Measurements from ENCODE around the gene IYD. TPM values are rescaled to one million over a fixed set of nuclear protein-coding genes. Genes with fewer than 3 reads are reported as not detected.

IYD gene
- total and polyA plus RNA-seq, 9 of the 15 experiments (the other 6 are each of a cell fraction or from before 2014, with no cell fraction given), result not detected

- Histone ChIP-seq H4K20me1 (replicated peaks; ENCODE audit: control insufficient read depth, insufficient read depth, low read length) (peaks cover 4% of the 10 kb centered on the region; the same call in 1 of the 2 replicates), H3K9ac (ENCODE audit: insufficient read depth in 1 of 2, low read depth in 2 of 2, low read length in 2 of 2) (no peak overlapping the region), H3K27ac (ENCODE audit: extremely low read depth, low read depth, low read length) (no peak overlapping the region), H3K36me3 (ENCODE audit: control insufficient read depth, insufficient read depth, low read length) (no peaks in the 10 kb centered on the region), H3K9me1 (ENCODE audit: control insufficient read depth, insufficient read depth, low read length) (no peaks in the 10 kb centered on the region), H3K9me3 (replicated peaks; ENCODE audit: control insufficient read depth, insufficient read depth, low read depth, low read length) (no peaks in the 10 kb centered on the region), H3K4me1 (replicated peaks in 1 of 2; ENCODE audit: control insufficient read depth in 2 of 2, insufficient read depth in 2 of 2, low read length in 2 of 2) (no peaks in the 10 kb centered on the region), H3K4me2 (ENCODE audit: insufficient read depth, low read length) (no peak overlapping the region), H3K79me2 (ENCODE audit: control insufficient read depth, insufficient read depth, low read length) (no peaks in the 10 kb centered on the region), H3K27me3 (ENCODE audit: control insufficient read depth in 2 of 2, insufficient read depth in 2 of 2, low read length in 2 of 2) (peaks cover 16 to 39% of the 10 kb centered on the region in 2 experiments), H2AFZ (ENCODE audit: low read depth, low read length) (no peak overlapping the region), H3K4me3 (no peak overlapping the region)
- in situ Hi-C loops (cut with MboI) (no loop called here), intact Hi-C loops (cut with micrococcal nuclease) (no loop called here)
- no TSS peak for BruUV-seq (replicated peaks)
- no peak for DNase-seq (ENCODE audit: extremely low read depth in 1 of 4, low spot score in 3 of 4)
- WGBS (ENCODE audit: insufficient coverage, low coverage, missing lambda C conversion rate), result 0% methylated on average over 2 of the region's 2 CpGs
- TF ChIP-seq ZBTB17 (CRISPR knock-in tag; IDR thresholded peaks at IDR 0.05) (no peak), PTBP1 (IDR thresholded peaks at IDR 0.05; ENCODE audit: low read depth, low read length) (no peak), ATF1 (CRISPR knock-in tag; IDR thresholded peaks at IDR 0.05) (no peak), ATF1 (tag; IDR thresholded peaks at IDR 0.05) (no peak), PHF8 (IDR thresholded peaks at IDR 0.05; ENCODE audit: borderline replicate concordance, low read length) (0 out of 2 replicates have a peak, but pooled peaks have one; percentile 1)
- no peak for ATAC-seq
- no peak for FAIRE-seq
- CTCF ChIA-PET (ENCODE audit: low intra/inter-chr PET ratio), result no interaction called here
- POLR2A ChIA-PET, result no interaction called here
Measured at GRCh38 chr6:150453357-150453756, 84.5 kb downstream of the IYD start.

Small RNA genes within 50 kb of the gene (small RNA-seq; reads per million reads assigned to genes)
- gene RNU4-7P, result 0.18 reads per million

Other genes starting within 250 kb of the IYD start
- 10.1 and 11.6 TPM in 2 replicates for gene PPP1R14C, start 226.0 kb upstream of the IYD start, total RNA-seq (2014; rRNA removed)
- gene PPP1R14C, start 226.0 kb upstream of the IYD start, total RNA-seq (2014; rRNA removed; fragmentation: Illumina TruSeq; extraction: Trizol), result 13.0 and 15.7 TPM in 2 replicates
- 3.8 and 4.5 TPM in 2 replicates for gene PPP1R14C, start 226.0 kb upstream of the IYD start, total RNA-seq (2015; rRNA removed; fragmentation: Illumina TruSeq; extraction: Trizol)
- gene PPP1R14C, start 226.0 kb upstream of the IYD start, total RNA-seq (2021), result 14.1 and 15.6 TPM in 2 replicates
- 16.6 and 21.9 TPM in 2 replicates for gene PPP1R14C, start 226.0 kb upstream of the IYD start, polyA plus RNA-seq (2011; rRNA removed)
- gene PPP1R14C, start 226.0 kb upstream of the IYD start, polyA plus RNA-seq (2014; fragmentation: Illumina TruSeq; extraction: Trizol), result 11.9 and 12.2 TPM in 2 replicates
- 10 to 100 TPM in 1 of 2 experiments, 1 to 10 TPM in 1; 8.1 to 14.5 TPM for gene PPP1R14C, start 226.0 kb upstream of the IYD start, polyA plus RNA-seq (2014; fragmentation: Nextera tagmentation; extraction: Ambion mirVana)
- gene PPP1R14C, start 226.0 kb upstream of the IYD start, polyA plus RNA-seq (2014; rRNA removed), result 9.7 and 11.7 TPM in 2 replicates
- not detected in 2 replicates for gene PLEKHG1, start 230.9 kb downstream of the IYD start, total RNA-seq (2014; rRNA removed)
- not detected in 2 replicates for gene PLEKHG1, start 230.9 kb downstream of the IYD start, total RNA-seq (2014; rRNA removed; fragmentation: Illumina TruSeq; extraction: Trizol)
- gene PLEKHG1, start 230.9 kb downstream of the IYD start, total RNA-seq (2015; rRNA removed; fragmentation: Illumina TruSeq; extraction: Trizol), result not detected in 2 replicates
- 0.16 TPM in 1 of 2 replicates, not detected in the other for gene PLEKHG1, start 230.9 kb downstream of the IYD start, total RNA-seq (2021)
- gene PLEKHG1, start 230.9 kb downstream of the IYD start, polyA plus RNA-seq (2011; rRNA removed), result not detected in 2 replicates
- not detected in 2 replicates for gene PLEKHG1, start 230.9 kb downstream of the IYD start, polyA plus RNA-seq (2014; fragmentation: Illumina TruSeq; extraction: Trizol)
- gene PLEKHG1, start 230.9 kb downstream of the IYD start, polyA plus RNA-seq (2014; fragmentation: Nextera tagmentation; extraction: Ambion mirVana), result under 1 TPM in 1 of 2 experiments, not detected in 1; 0.03 TPM
- gene PLEKHG1, start 230.9 kb downstream of the IYD start, polyA plus RNA-seq (2014; rRNA removed), result 0.03 TPM in 1 of 2 replicates, not detected in the other

Measured in K562 (cell line).